ENCODE data around the gene ARHGAP26. TPM values are rescaled to one million over a fixed set of nuclear protein-coding genes. Genes with fewer than 3 reads are reported as not detected.

ARHGAP26 gene
- total RNA-seq, 4 donors from 2014 or later: 12.4 to 49.5 (median 31.8) TPM

- Histone ChIP-seq H3K36me3 (no peaks in the 10 kb centered on the region), H3K9me3 (no peaks in the 10 kb centered on the region), H3K4me3 (no peak overlapping the region), H3K27ac (no peak overlapping the region), H3K27me3 (no peaks in the 10 kb centered on the region), H3K4me1 (no peaks in the 10 kb centered on the region)
- DNase-seq: no peak
- TF ChIP-seq POLR2A (IDR thresholded peaks at IDR 0.05) (no peak), CTCF (IDR thresholded peaks at IDR 0.05) (no peak)
- intact Hi-C loops (cut with DNase I; ENCODE audit: low total_unique reads): no loop called here
These were observed 78.0 kb downstream of the ARHGAP26 start for GRCh38 chr5:142847898-142848790.

GRCh38 chr5:142849466-142849865 is 79.3 kb downstream of the ARHGAP26 start:
- no peaks in the 10 kb centered on the region for H3K4me1 ChIP-seq
- H3K27me3 ChIP-seq: no peaks in the 10 kb centered on the region
- H3K4me3 ChIP-seq: no peak overlapping the region
- no peak for DNase-seq
- TF ChIP-seq CTCF (IDR thresholded peaks at IDR 0.05): no peak
- no peak for TF ChIP-seq POLR2A (IDR thresholded peaks at IDR 0.05)
- H3K27ac ChIP-seq: no peak overlapping the region
- no peaks in the 10 kb centered on the region for H3K36me3 ChIP-seq
- no peaks in the 10 kb centered on the region for H3K9me3 ChIP-seq
- intact Hi-C loops (cut with DNase I; ENCODE audit: low total_unique reads): no loop called here

- Histone ChIP-seq H3K9me3 (no peaks in the 10 kb centered on the region), H3K27me3 (no peaks in the 10 kb centered on the region), H3K27ac (no peak overlapping the region), H3K36me3 (no peaks in the 10 kb centered on the region), H3K4me1 (no peaks in the 10 kb centered on the region), H3K4me3 (no peak overlapping the region)
- TF ChIP-seq POLR2A (IDR thresholded peaks at IDR 0.05) (no peak), CTCF (IDR thresholded peaks at IDR 0.05) (no peak)
- DNase-seq: no peak
- intact Hi-C loops (cut with DNase I; ENCODE audit: low total_unique reads): no loop called here
These were observed 79.7 kb downstream of the ARHGAP26 start for GRCh38 chr5:142849880-142850279.

- no peaks in the 10 kb centered on the region for H3K27me3 ChIP-seq
- DNase-seq: no peak
- H3K9me3 ChIP-seq: no peaks in the 10 kb centered on the region
- H3K36me3 ChIP-seq: no peaks in the 10 kb centered on the region
- H3K27ac ChIP-seq: no peak overlapping the region
- TF ChIP-seq POLR2A (IDR thresholded peaks at IDR 0.05): no peak
- no peak for TF ChIP-seq CTCF (IDR thresholded peaks at IDR 0.05)
- intact Hi-C loops (cut with DNase I; ENCODE audit: low total_unique reads): no loop called here
- no peaks in the 10 kb centered on the region for H3K4me1 ChIP-seq
- H3K4me3 ChIP-seq: no peak overlapping the region
These were observed 81.6 kb downstream of the ARHGAP26 start for GRCh38 chr5:142851731-142852130.

- Histone ChIP-seq H3K27ac (no peak overlapping the region), H3K36me3 (no peaks in the 10 kb centered on the region), H3K27me3 (no peaks in the 10 kb centered on the region), H3K4me1 (no peaks in the 10 kb centered on the region), H3K9me3 (no peaks in the 10 kb centered on the region), H3K4me3 (no peak overlapping the region)
- TF ChIP-seq CTCF (IDR thresholded peaks at IDR 0.05): no peak
- TF ChIP-seq POLR2A (IDR thresholded peaks at IDR 0.05): no peak
- intact Hi-C loops (cut with DNase I; ENCODE audit: low total_unique reads): no loop called here
- no peak for DNase-seq
These were observed 82.4 kb downstream of the ARHGAP26 start for GRCh38 chr5:142852416-142853198.
